ENCODE measurements around the gene PDCL2. TPM values are rescaled to one million over a fixed set of nuclear protein-coding genes. Genes with fewer than 3 reads are reported as not detected.
"Not testable (repeated sequence)": the region's sequence is repeated elsewhere in the genome, so short reads cannot be mapped to it uniquely, and the experiment has no call there.

The PDCL2 gene
- total RNA-seq, 1 experiment from 2014 or later = not detected

GRCh38 chr4:55560096-55560495 is 31.9 kb downstream of the PDCL2 start:
- Histone ChIP-seq H3K27me3 (ENCODE audit: control insufficient read depth, insufficient read depth, low read length) (no peaks in the 10 kb centered on the region), H3K4me3 (ENCODE audit: insufficient read depth, low read depth, low read length) (no peak overlapping the region), H3K36me3 (replicated peaks; ENCODE audit: control insufficient read depth, insufficient read depth, low read length) (no peaks in the 10 kb centered on the region)
- no peak for DNase-seq

GRCh38 chr4:55554453-55555030 is 37.5 kb downstream of the PDCL2 start:
- H3K4me3 ChIP-seq (ENCODE audit: insufficient read depth, low read depth, low read length) = no peak overlapping the region
- no peaks in the 10 kb centered on the region for H3K27me3 ChIP-seq (ENCODE audit: control insufficient read depth, insufficient read depth, low read length)
- DNase-seq = no peak
- no peaks in the 10 kb centered on the region for H3K36me3 ChIP-seq (replicated peaks; ENCODE audit: control insufficient read depth, insufficient read depth, low read length)

- H3K27me3 ChIP-seq (ENCODE audit: control insufficient read depth, insufficient read depth, low read length) = no peaks in the 10 kb centered on the region
- H3K4me3 ChIP-seq (ENCODE audit: insufficient read depth, low read depth, low read length) = no peak overlapping the region
- no peaks in the 10 kb centered on the region for H3K36me3 ChIP-seq (replicated peaks; ENCODE audit: control insufficient read depth, insufficient read depth, low read length)
- no peak for DNase-seq
These were observed 38.4 kb downstream of the PDCL2 start for GRCh38 chr4:55553441-55554201.

GRCh38 chr4:55551964-55552363 is 40.1 kb downstream of the PDCL2 start:
- H3K36me3 ChIP-seq (replicated peaks; ENCODE audit: control insufficient read depth, insufficient read depth, low read length); H3K27me3 ChIP-seq (ENCODE audit: control insufficient read depth, insufficient read depth, low read length); DNase-seq; H3K4me3 ChIP-seq (ENCODE audit: insufficient read depth, low read depth, low read length): not testable (repeated sequence)

GRCh38 chr4:55549888-55550287 is 42.2 kb downstream of the PDCL2 start:
- Histone ChIP-seq H3K4me3 (ENCODE audit: insufficient read depth, low read depth, low read length) (no peak overlapping the region), H3K36me3 (replicated peaks; ENCODE audit: control insufficient read depth, insufficient read depth, low read length) (no peaks in the 10 kb centered on the region), H3K27me3 (ENCODE audit: control insufficient read depth, insufficient read depth, low read length) (no peaks in the 10 kb centered on the region)
- no peak for DNase-seq

GRCh38 chr4:55547918-55548317 is 44.1 kb downstream of the PDCL2 start:
- no peaks in the 10 kb centered on the region for H3K36me3 ChIP-seq (replicated peaks; ENCODE audit: control insufficient read depth, insufficient read depth, low read length)
- H3K27me3 ChIP-seq (ENCODE audit: control insufficient read depth, insufficient read depth, low read length) = no peaks in the 10 kb centered on the region
- peak overlapping the region; percentile 92 for H3K4me3 ChIP-seq (ENCODE audit: insufficient read depth, low read depth, low read length)
- no peak for DNase-seq

- no peaks in the 10 kb centered on the region for H3K27me3 ChIP-seq (ENCODE audit: control insufficient read depth, insufficient read depth, low read length)
- H3K4me3 ChIP-seq (ENCODE audit: insufficient read depth, low read depth, low read length) = peak overlapping the region; percentile 92
- no peaks in the 10 kb centered on the region for H3K36me3 ChIP-seq (replicated peaks; ENCODE audit: control insufficient read depth, insufficient read depth, low read length)
- DNase-seq = peak; percentile 27
These were observed 44.6 kb downstream of the PDCL2 start for GRCh38 chr4:55547466-55547770.

GRCh38 chr4:55546756-55547465 is 45.1 kb downstream of the PDCL2 start, which contains the start of gene CLOCK:
TSS of gene CLOCK (minus strand) at chr4:55546909. CDS start at chr4:55482785, 64,124 bp downstream.
- Histone ChIP-seq H3K36me3 (replicated peaks; ENCODE audit: control insufficient read depth, insufficient read depth, low read length) (no peaks in the 10 kb centered on the region), H3K27me3 (ENCODE audit: control insufficient read depth, insufficient read depth, low read length) (no peaks in the 10 kb centered on the region), H3K4me3 (ENCODE audit: insufficient read depth, low read depth, low read length) (peak within 1 kb of the TSS; percentile 92)
- no peak for DNase-seq

- Histone ChIP-seq H3K4me3 (ENCODE audit: insufficient read depth, low read depth, low read length) (peak overlapping the region; percentile 92), H3K27me3 (ENCODE audit: control insufficient read depth, insufficient read depth, low read length) (no peaks in the 10 kb centered on the region), H3K36me3 (replicated peaks; ENCODE audit: control insufficient read depth, insufficient read depth, low read length) (no peaks in the 10 kb centered on the region)
- DNase-seq = peak; percentile 90
These were observed 45.6 kb downstream of the PDCL2 start for GRCh38 chr4:55546506-55546755.

GRCh38 chr4:55545641-55546505 is 46.2 kb downstream of the PDCL2 start:
- peak; percentile 74 for DNase-seq
- no peaks in the 10 kb centered on the region for H3K36me3 ChIP-seq (replicated peaks; ENCODE audit: control insufficient read depth, insufficient read depth, low read length)
- H3K4me3 ChIP-seq (ENCODE audit: insufficient read depth, low read depth, low read length) = peak overlapping the region; percentile 92
- H3K27me3 ChIP-seq (ENCODE audit: control insufficient read depth, insufficient read depth, low read length) = no peaks in the 10 kb centered on the region

GRCh38 chr4:55545151-55545550 is 46.9 kb downstream of the PDCL2 start:
- DNase-seq = no peak
- H3K27me3 ChIP-seq (ENCODE audit: control insufficient read depth, insufficient read depth, low read length) = no peaks in the 10 kb centered on the region
- H3K4me3 ChIP-seq (ENCODE audit: insufficient read depth, low read depth, low read length) = peak overlapping the region; percentile 92
- no peaks in the 10 kb centered on the region; the same call in 1 of the 2 replicates for H3K36me3 ChIP-seq (replicated peaks; ENCODE audit: control insufficient read depth, insufficient read depth, low read length)

GRCh38 chr4:55543858-55544257 is 48.2 kb downstream of the PDCL2 start:
- H3K4me3 ChIP-seq (ENCODE audit: insufficient read depth, low read depth, low read length) = no peak overlapping the region

GRCh38 chr4:55540271-55540670 is 51.8 kb downstream of the PDCL2 start:
- H3K36me3 ChIP-seq (replicated peaks; ENCODE audit: control insufficient read depth, insufficient read depth, low read length) = no peaks in the 10 kb centered on the region; the same call in 1 of the 2 replicates
- H3K27me3 ChIP-seq (ENCODE audit: control insufficient read depth, insufficient read depth, low read length) = no peaks in the 10 kb centered on the region
- DNase-seq = no peak
- H3K4me3 ChIP-seq (ENCODE audit: insufficient read depth, low read depth, low read length) = no peak overlapping the region

More at GRCh38 chr4:55543858-55544257, 48.2 kb downstream of the PDCL2 start:
- no peaks in the 10 kb centered on the region; the same call in 1 of the 2 replicates for H3K36me3 ChIP-seq (replicated peaks; ENCODE audit: control insufficient read depth, insufficient read depth, low read length)
- no peaks in the 10 kb centered on the region for H3K27me3 ChIP-seq (ENCODE audit: control insufficient read depth, insufficient read depth, low read length)
- DNase-seq = no peak

- no peak overlapping the region for H3K4me3 ChIP-seq (ENCODE audit: insufficient read depth, low read depth, low read length)
- DNase-seq = no peak
- H3K36me3 ChIP-seq (replicated peaks; ENCODE audit: control insufficient read depth, insufficient read depth, low read length) = no peaks in the 10 kb centered on the region; the same call in none of the 2 replicates
- no peaks in the 10 kb centered on the region for H3K27me3 ChIP-seq (ENCODE audit: control insufficient read depth, insufficient read depth, low read length)
These were observed 52.4 kb downstream of the PDCL2 start for GRCh38 chr4:55539658-55540057.
